Dedifferentiated amniotic fluid mesenchymal stem cell (primary cell): Measurements from ENCODE around the gene PRPS1.
"Not testable (repeated sequence)": the region's sequence is repeated elsewhere in the genome, so short reads cannot be mapped to it uniquely, and the experiment has no call there.

ENCODE experiments used
- DNase-seq: peaks from one replicate; pipeline ENCODE4 v3.0.0-alpha.2; 2016; ENCODE audit errors: extremely low spot score

The PRPS1 gene

DNA sequence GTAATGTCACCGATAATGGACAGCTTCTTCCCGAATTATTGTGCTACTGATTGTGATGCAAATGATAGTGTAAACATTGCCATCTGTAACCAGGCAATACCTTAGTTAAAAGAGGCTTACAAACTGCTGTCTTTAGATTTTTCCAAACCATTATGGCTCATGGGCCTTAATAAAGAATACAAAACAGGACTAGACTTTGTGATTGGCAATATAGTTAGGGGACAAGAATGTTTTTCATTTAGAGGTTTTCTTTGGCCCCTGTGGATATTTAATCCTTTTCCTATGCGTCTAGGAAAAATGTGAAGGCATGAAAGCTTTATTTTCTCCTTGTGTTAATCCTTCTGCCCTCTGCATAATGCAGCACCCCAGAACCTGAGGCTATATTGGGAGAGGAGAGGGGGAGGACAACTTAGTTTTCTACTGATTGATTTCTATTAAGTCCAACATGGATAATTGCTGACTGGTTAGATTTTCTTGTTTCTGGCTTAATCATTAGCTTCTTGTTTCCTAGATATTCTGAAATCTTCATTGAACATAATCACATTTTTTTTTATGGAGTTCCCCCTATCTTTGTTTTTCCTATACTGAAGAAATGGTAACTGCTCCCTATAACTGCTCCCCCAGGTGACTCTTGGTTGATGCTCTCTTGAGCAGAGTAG lies 1.9 kb downstream of the PRPS1 start:
- no peak for DNase-seq

DNA sequence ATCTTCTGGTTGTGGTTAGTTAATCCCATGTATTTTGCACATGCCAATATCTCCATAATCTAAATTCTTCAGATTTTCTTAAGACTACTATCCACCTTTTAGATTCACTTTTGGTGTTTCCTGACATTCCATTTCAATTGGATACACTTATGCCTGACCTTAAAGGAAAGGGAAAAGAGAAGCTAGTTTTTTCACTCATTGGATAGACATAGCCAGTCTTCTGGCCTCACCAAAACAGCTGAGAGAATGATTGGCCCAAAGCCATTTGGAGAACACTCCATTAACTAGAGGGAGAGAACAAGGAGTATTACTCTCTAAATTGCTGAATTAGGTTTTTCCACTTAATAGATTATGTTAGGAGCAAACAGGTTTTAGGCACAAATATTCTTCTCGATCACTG lies 4.0 kb downstream of the PRPS1 start:
- DNase-seq: no peak

DNA sequence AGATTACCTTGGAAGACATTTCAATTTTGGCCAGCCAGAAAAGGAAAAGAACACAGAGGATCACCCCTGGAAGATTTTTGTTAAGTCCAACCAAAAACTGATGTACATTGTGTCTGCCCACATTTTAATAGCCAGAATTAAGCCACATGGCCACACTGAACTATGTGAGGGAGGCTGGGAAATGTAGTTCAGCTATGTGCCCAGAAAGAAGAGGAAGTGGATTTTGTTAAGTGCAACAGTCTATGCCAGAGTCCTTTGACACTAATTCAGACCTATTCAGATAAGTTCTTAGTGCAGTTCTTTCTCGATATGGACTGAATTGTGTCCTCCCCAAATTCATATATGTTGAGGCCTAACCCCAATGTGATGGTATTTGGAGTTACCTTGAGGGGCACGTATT lies 18.4 kb downstream of the PRPS1 start:
- no peak for DNase-seq

DNA sequence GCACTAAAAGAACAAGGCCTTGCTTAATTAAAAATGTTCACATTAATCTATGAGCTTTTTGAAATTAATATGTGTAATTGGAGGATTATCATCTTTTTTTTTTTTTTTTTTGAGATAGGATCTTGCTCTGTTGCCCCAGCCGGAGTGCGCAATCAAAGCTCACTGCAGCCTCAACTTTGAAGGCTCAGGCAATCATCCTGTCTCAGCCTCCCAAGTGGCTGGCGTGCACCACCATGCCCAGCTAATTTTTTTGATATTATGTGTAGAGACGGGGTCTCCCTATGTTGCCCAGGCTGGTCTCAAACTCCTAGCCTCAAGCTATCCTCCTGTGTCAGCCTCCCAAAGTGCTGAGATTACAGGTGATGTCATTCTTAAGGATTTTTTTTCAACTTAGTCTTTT lies 20.0 kb downstream of the PRPS1 start:
- DNase-seq: no peak

DNA sequence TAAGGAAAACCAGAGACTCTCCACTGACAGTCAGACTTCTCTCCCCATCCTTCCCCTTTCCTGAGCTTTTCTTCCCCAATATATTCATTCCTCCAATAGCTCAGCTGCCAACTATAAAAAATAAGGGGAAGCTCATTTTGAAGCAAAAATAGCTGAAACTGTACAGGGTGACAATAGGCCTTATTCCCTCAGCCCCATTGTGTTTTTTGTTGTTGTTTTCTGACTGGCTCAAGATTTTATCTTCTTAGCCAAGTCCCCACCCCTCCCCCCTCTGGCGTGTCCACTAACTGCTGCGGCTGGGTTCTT lies 26.2 kb downstream of the PRPS1 start:
- DNase-seq: no peak

DNA sequence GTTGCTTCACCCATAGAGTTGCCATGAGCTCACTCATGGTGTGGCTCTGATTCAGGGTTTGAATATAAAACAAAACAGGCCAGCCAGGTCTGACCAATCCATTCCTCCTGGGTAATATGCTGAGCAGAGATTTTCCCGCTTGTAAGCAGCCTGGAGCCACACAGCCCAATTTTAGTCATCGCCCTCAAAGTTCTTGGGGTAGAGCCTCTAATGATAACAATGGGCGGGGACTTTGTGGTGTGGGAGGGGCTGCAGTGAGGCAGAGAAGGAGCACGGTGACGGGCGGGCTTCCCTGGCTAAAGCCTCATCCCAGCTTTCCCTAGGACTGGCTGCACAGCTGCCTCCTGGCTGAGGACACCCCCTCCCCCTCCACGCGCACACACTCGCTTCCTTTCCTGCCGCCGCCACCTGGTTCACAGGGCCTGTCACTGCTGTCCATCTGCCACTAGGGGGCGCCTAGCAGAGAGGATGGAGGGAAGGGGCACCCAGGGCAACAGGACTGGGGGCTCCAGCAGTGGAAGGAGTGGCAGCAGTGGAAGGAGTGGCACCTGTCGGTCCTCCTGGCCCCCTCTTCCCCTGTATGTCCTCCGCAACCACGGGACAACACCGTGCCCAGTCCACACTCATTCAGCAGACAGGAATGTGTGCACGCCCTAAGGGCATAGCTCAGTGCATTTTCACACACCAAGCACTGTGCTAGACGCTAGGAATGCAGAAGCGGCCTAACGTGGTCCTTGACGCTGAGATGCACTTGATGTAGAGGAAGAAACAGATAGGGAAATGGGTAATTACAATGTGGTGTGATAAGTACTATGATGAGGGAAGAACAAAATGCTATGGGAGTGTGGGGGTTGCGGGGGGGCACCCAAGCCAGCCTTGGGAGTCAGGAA lies 26.8 kb downstream of the PRPS1 start:
- DNase-seq: peak; percentile 62

DNA sequence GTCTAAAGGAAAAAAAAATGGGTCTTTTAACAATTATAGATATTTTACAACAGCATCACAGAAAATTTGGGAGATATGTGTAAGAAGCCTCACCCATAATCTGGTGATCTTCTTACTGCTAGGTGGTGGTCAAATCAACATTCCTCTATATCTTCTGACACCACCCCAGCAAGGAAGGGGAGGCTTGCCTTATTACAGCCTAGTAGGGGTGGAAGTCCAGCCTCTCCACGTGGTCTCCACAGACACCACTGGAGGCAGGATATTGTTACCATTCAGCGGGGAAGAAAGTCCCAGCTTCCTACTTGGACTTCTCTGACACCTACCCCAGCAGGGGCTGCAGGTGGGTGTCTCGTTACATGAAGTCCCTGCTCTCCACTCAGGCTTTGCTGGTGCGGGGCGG lies 28.7 kb downstream of the PRPS1 start:
- no peak for DNase-seq

DNA sequence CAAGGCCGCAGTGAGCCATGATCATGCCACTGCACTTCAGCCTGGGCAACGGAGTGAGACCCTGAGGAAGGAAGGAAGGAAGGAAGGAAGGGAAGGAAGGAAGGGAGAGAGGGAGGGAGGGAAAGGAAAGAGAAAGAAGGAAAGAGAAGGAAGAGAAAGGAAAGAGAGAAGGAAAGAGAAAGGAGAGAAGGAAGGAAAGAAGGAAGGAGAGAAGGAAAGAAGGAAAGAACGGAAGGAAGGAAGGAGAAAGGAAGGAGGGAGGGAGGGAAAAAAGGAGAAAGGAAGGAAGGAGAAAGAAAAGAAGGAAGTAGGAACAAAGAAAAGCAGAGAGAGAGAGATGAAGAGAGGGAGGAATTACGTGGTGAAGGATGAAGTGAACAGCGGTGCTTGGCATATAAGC lies 30.4 kb downstream of the PRPS1 start:
- no peak for DNase-seq

DNA sequence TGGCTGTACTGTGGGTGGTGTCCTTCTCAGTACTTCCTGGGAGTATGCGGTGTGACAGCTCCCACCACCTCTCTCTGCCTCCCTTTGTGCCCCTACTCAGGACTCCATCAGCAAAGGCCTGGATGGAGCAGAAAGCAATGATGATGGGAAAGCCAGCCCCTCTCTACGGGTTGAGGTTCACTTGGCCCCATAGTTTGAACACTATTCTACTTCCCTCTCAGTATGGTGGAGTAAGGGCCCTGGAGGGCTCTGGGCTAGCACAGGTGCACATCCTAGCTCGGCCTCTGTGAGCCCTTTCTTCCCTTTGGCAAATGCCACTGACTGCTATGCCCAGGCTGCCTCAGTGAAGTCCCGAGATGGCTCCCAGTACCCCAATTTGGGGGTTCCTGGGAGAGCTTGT lies 31.0 kb downstream of the PRPS1 start:
- no peak for DNase-seq

DNA sequence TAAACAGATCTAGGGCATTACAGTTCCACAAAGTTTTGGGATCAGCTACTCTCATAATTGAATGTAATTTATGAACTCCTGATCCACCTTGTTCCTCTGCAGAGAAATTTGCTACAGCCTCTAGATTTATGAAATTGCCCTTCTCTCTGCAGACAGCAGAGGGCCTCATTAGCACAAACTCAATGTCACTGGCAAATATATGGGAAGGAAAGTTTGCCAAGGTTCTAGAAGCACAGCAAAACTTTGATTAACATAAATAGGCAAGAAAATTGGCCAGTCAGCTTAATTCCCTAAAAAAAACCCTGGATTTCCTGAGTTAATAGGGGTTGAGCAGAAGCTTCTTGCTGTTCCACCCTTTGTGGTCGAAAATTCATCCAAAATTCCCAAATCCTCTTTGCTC lies 31.5 kb downstream of the PRPS1 start:
- DNase-seq: peak; percentile 50

DNA sequence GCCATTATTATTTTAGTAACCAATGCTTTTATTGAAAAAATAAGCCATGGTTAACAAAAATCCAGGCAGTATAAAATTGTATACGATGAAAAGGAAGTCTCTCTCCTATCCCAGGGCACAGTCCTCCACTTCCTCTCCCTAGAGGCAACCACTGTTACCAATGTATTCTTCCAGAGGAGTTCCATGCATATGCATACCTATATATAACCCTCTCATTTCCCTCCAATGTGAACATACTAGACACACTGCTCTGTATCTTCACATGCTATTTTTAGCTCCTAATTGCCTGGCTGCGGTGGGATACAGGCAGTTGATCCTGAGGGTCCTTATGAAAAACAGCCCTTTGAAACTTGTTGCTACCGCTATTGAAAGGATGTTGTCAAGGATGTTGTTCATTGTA lies 33.8 kb downstream of the PRPS1 start:
- no peak for DNase-seq

DNA sequence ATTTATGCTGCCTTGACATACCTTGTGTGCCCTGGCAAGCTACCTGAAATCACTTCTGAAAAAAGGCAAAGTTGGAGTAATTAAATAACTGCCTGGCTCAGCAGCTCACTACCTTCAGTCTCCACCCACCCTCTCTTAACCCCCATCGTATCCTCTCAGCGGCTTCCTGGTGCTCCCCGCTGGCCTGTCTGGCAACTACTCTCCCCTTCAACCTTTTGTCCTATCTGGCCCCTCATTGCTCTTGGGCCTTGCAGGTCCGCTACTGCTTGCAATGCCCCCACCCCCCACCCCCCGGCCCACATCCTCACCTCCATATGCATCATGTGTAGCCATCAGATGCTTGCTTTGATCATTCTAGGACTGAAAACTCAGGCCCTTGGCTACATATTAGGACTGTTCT lies 34.5 kb downstream of the PRPS1 start:
- no peak for DNase-seq

DNA sequence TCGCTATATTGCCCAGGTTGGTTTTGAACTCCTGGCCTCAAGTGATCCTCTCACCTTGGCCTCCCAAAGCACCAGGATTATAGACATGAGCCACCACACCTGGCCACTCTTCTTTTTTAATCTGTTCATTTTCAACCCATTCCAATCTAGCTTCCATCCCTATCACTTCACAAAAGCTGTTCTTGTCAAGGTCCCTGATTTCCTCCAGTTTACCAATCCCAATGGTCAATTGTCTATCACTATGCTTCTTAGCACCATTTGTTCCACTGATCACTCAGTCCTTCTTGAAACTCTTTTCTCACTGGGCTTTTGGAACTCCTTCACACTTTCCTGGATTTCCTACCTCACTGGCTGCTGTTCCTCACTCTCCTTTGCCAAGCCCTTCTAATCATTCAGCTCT lies 38.6 kb downstream of the PRPS1 start:
- DNase-seq: no peak

DNA sequence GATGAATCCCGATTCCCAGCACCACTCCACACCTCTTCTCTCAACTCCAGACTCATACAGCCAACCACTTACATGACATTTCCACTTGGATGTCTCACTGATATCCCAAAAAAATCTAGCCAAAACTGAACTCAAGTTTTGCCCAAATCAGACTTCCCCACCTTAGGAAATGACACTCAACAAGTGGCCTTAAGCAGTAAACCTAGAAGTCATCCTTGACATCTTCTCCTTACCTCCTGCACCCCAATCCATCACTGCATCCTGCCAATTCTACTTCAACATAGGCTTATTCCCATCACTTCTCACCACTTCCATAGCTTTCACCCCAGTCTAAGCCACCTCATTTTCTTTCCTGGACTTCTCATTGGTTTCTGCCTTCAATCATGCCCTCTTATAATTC lies 39.1 kb downstream of the PRPS1 start:
- DNase-seq: no peak

DNA sequence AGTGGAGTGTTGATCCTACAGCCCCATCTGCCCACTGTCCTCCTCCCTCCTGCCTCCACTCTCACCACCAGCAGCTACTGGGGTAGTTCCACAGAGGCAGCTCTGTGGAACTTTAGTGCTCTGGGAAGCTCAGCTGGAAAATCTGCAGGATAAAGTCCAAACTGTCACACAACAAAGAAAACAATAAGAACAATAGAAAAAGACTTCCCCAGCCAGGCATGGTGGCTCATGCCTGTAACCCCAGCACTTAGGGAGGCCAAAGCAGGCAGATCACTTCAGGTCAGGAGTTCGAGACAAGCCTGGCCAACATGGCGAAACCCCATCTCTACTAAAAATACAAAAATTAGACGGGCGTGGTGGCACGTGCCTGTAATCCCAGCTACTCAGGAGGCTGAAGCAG lies 40.4 kb downstream of the PRPS1 start:
- not testable (repeated sequence) for DNase-seq

DNA sequence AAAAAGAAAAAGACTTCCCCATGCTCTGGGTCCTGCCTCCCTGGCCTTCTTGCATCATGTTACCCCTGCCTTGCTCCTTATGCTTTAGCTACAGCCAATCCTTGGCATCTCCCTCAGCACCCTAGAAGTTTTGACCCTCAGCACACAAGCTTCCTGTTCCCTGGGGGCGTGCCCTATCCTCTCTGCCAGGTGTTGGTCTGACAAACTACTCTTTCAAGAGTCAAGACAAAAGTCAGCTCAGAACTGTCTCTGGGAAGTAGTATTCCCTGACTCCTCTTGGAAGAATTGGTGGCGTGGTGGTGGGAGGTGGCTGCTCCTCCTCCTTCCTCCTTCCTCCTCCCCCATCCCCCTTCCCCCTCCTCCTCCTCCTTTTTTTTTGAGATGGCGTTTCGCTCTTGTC lies 41.0 kb downstream of the PRPS1 start:
- DNase-seq: no peak

DNA sequence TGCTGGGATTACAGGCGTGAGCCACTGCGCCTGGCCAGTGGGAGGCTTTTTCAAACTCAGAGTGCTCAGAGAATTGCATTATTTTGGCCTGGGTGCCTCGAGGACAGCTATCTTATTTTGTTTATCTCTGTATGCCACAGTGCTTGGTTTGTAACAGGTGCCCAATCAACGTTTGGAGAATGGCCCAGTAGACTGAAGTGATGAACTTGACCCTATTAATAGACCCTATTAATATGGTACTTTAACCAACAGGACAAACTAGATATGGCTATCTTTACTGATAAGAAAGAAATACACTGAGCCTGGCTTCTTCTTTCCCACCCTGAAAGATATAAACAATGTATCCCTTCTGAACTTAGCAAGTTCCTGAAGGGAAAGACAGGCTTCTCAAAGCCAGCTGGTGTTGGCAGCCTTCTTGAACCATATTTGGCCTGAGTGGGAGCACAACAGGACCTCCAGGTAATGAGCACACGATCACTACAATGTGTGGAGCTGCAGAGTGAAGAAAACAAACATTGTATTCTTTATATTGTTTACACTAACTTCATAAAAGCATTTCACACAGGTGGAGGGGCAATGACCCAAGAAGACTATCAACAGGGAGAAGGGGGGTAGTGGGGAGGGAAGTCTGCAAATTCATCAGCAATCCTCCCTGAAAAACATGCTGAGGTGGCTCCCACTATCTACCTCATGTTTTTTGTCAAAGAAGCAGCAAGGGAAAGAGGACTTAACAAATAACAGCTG lies 41.7 kb downstream of the PRPS1 start:
- DNase-seq: no peak

DNA sequence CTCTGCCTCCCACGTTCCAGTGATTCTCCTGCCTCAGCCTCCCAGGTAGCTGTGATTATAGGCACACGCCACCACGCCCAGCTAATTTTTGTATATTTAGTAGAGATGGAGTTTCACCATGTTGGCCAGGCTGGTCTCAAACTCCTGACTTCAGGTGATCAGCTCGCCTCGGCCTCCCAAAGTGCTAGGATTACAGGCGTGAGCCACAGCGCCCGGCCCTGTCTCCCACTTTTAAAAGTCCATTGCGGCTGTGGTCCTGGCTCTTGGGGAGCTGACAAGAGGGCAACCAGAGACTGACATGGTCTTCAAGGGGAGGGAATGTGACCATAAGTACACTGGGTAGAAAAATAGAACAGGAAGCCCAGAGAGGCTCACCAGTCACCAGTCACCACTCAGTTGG lies 42.9 kb downstream of the PRPS1 start:
- DNase-seq: not testable (repeated sequence)

DNA sequence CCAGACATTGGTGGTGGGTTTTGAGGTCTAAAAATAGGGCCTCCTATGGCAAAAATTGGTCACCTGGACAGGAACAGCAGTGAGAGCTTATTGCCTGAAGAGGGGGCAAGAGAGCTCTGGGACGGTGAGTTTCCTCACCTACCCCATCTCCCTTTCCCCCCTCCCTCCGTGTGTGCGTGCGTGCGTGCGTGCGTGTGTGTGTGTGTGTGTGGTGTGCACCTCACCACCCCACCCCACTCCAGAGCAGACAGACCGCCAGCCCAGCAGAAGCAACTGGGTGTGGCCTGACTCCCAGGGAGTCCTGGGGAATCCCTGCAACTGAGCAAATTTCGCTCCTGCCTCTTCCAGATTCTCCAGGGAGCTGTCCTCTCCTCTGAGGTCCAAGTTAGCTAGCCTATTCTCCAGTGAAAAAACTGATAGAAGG lies 44.7 kb downstream of the PRPS1 start:
- DNase-seq: no peak

DNA sequence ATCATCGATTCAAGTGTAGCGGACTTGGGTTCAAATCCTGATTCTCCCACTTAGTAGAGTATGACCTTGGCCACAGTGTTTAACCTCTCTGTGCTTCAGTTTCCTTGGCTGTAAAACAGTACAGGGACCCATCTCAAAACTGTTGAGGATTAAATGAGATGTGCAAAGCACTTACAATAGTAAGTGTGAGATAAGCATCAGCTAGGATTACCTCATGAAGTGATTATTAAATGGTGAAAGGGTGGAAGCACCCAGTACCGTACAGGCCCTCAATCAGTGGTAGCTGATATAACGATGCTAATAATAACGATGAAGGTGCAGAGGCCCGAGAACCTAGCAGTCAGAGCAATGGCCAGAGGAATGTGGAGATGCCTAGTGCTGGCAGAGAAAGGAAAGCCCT lies 45.1 kb downstream of the PRPS1 start:
- no peak for DNase-seq

DNA sequence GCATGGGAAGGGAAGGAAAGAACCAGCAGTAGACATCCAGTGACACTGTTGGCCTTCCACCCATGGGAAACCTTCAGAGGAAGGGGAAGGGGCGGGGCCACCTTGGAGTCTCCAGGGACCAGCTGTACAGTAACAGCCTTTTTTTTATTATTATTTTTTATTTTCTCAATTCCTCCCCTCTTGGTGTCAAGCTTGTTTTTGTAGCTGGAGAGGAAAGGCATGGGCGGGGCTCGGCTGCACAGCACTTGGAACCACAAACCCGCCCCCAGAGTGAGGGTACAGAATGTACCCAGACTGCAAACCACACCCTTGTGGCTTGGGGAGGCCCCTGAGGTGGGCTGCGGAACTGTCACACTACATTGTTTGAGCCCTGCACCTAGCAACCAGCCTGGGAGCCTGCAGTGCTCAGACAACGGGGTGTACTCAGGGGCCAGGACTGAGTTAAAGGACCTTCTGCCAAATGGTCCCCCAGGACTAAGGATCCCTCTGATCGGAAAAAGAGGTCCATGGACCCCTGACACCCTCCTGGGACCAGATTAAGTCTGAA lies 45.7 kb downstream of the PRPS1 start:
- DNase-seq: no peak

DNA sequence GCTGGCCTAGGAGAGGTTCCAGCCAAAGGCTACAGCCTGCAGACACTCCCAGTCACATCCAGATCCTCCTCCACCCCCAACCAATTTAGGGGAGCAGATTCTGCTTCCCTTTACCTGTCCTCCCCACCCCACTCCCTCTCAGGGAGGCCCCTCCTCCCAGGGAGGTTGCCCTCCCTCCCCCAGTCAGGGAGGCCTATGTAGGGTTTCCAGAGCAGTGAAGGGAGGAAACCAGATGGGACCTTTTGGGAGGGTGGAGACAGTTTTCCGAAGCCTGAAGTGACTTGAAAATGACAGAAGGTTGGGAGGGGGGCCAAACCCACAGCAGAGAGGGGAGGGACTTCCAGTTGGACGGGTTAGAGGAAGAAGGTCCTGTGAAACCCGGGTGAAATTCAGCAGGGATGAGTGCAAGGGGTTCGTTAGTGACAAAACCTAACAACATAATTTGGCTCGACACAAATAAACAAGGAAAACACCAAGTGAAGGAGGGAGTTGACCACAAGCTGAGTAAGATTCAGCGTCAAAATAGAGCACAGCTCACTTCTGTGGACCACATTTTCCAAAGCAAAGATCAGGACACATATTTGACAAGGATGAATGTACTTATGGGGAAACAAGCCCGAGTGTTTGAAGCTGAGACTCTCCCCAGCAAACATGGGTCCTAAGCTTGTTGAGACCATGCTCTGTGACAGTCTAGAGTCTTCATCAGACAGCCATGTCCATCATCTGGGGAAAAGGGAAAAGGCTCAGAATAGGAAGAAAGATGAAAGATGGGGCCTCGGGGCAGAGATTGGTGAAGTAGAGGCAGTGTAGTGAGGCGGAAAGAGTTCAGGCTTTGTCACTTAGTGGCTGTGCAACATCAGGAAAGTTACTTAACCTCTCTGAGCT lies 46.4 kb downstream of the PRPS1 start:
- DNase-seq: no peak
